HL-60 (cell line): Measurements from ENCODE around the gene HUNK.

Source experiments
- DNase-seq, 2 experiments: peaks; one replicate each; pipeline ENCODE4 v3.0.0-alpha.2; 2010 to 2020; ENCODE audit warnings: low read depth in 1 of 2, low spot score in 1 of 2
- H3K27ac ChIP-seq: fragments of 250-450 bp; sonication (Bioruptor Pico); replicated peaks from 2 replicates; pipeline ENCODE4 v1.5.1; 2020; ENCODE audit warnings: mild to moderate bottlenecking, moderate library complexity
- H3K27me3 ChIP-seq: fragments of 250-450 bp; sonication (Bioruptor Pico); 2 replicates; pipeline ENCODE4 v1.5.1; 2021; ENCODE audit warnings: mild to moderate bottlenecking, moderate library complexity; ENCODE audit not compliant: insufficient read depth, poor library complexity, severe bottlenecking
- H3K4me3 ChIP-seq: replicated peaks from 2 replicates; pipeline ENCODE4 v1.5.1; 2011; ENCODE audit warnings: mild to moderate bottlenecking, control low read depth, low read length; ENCODE audit not compliant: insufficient read depth
- GABPA ChIP-seq: IDR thresholded peaks from 2 replicates; pipeline ENCODE4 v1.6.1; 2012; ENCODE audit warnings: low read depth
- POLR2AphosphoS5 ChIP-seq: IDR thresholded peaks from 2 replicates; pipeline ENCODE4 v1.6.1; 2012; ENCODE audit warnings: low read depth
- SPI1 ChIP-seq: IDR thresholded peaks from 2 replicates; pipeline ENCODE4 v1.6.1; 2012; ENCODE audit warnings: low read depth, mild to moderate bottlenecking, borderline replicate concordance
- TF ChIP-seq, protein P1 (sequence below): IDR thresholded peaks from one replicate; pipeline ENCODE4 v1.5.1; 2011; ENCODE audit warnings: low read length, control low read depth, inconsistent platforms; ENCODE audit not compliant: insufficient read depth
- TF ChIP-seq, protein P2 (sequence below): IDR thresholded peaks from 2 replicates; pipeline ENCODE4 v1.6.1; 2012; ENCODE audit warnings: low read depth; ENCODE audit not compliant: insufficient replicate concordance

HUNK gene

DNA sequence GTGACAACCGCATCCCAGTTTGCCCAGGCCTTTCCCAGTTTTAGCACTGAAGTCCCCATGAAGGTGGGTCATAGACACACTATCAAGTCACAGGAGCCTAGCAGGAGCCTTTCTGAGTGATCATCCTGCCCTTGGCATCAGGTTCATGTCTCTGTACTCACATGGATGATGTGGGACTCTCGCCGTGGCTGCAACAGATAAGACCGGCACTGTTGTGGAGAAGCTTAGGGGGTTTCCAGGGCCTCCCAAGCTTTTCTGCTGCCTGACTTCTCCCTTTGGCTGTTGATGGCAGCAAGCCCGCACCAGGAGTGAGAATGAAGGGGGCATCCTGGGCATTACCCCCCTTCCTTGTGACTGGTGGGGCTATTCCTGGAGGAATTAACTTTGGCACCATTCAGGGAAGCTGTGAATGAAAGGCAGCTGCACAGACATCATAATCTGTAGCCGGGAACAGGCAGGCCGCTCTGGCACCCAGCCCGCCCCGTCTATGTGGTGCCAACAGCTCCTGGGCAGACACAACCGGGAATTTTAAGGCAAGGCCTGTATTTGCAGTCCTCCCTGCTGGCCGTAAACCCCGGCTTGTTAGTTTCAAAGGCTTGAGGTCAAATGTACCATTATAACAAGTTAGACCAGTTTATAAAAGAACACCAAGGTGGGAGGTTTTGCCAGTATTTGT is 148.6 kb downstream of the HUNK start:
- no peaks in the 10 kb centered on the region for H3K27me3 ChIP-seq
- TF ChIP-seq, protein P1, sequence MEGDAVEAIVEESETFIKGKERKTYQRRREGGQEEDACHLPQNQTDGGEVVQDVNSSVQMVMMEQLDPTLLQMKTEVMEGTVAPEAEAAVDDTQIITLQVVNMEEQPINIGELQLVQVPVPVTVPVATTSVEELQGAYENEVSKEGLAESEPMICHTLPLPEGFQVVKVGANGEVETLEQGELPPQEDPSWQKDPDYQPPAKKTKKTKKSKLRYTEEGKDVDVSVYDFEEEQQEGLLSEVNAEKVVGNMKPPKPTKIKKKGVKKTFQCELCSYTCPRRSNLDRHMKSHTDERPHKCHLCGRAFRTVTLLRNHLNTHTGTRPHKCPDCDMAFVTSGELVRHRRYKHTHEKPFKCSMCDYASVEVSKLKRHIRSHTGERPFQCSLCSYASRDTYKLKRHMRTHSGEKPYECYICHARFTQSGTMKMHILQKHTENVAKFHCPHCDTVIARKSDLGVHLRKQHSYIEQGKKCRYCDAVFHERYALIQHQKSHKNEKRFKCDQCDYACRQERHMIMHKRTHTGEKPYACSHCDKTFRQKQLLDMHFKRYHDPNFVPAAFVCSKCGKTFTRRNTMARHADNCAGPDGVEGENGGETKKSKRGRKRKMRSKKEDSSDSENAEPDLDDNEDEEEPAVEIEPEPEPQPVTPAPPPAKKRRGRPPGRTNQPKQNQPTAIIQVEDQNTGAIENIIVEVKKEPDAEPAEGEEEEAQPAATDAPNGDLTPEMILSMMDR = no peak
- TF ChIP-seq, protein P2, sequence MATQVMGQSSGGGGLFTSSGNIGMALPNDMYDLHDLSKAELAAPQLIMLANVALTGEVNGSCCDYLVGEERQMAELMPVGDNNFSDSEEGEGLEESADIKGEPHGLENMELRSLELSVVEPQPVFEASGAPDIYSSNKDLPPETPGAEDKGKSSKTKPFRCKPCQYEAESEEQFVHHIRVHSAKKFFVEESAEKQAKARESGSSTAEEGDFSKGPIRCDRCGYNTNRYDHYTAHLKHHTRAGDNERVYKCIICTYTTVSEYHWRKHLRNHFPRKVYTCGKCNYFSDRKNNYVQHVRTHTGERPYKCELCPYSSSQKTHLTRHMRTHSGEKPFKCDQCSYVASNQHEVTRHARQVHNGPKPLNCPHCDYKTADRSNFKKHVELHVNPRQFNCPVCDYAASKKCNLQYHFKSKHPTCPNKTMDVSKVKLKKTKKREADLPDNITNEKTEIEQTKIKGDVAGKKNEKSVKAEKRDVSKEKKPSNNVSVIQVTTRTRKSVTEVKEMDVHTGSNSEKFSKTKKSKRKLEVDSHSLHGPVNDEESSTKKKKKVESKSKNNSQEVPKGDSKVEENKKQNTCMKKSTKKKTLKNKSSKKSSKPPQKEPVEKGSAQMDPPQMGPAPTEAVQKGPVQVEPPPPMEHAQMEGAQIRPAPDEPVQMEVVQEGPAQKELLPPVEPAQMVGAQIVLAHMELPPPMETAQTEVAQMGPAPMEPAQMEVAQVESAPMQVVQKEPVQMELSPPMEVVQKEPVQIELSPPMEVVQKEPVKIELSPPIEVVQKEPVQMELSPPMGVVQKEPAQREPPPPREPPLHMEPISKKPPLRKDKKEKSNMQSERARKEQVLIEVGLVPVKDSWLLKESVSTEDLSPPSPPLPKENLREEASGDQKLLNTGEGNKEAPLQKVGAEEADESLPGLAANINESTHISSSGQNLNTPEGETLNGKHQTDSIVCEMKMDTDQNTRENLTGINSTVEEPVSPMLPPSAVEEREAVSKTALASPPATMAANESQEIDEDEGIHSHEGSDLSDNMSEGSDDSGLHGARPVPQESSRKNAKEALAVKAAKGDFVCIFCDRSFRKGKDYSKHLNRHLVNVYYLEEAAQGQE = no peak
- TF ChIP-seq POLR2AphosphoS5 (no peak), SPI1 (no peak), GABPA (no peak)
- H3K27ac ChIP-seq = no peak overlapping the region
- no peak for DNase-seq
- no peak overlapping the region for H3K4me3 ChIP-seq

DNA sequence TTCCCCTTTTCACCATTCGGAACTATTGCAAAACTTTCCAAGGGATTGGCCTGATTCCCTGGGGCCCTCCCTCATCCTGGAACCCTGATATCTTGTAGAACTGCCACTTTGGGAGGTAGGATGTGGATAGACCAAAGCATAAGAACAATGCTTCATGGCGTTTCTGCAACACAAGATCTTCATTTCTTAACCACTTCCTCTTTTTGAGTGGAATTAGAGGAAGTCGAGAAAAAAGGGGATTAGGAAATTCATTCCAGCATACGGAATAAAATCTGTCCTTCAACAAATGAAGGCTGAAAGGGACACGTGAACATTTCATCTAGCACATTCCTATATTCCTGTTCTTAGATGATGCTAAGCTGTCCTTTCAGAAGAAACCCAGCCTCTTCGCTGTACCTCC is 149.3 kb downstream of the HUNK start:
- TF ChIP-seq, protein P1 = no peak
- TF ChIP-seq SPI1 = peak; percentile 100
- no peak for TF ChIP-seq GABPA
- TF ChIP-seq, protein P2 = no peak
- no peak for TF ChIP-seq POLR2AphosphoS5
- Histone ChIP-seq H3K27me3 (no peaks in the 10 kb centered on the region), H3K4me3 (no peak overlapping the region), H3K27ac (no peak overlapping the region)
- peak in 1 of 2 experiments; percentile 50 for DNase-seq

DNA sequence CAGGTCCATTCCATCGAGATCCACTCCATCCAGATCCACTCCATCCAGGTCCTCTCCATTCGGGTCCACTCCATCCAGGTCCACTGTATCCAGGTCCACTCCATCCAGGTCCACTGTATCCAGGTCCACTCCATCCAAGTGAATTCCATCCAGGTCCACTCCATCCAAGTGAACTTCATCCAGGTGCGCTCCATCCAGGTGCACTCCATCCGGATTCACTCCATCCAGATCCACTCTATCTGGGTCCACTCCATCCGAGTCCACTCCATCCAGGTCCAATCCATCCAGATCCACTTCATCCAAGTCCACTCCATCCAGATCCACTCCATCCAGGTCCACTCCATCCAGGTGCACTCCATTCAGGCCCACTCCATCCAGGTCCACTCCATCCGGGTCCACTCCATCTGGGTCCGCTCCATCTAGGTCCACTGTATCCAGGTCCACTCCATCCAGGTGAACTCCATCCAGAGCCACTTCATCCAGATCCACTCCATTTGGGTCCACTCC is 157.4 kb downstream of the HUNK start:
- Histone ChIP-seq H3K4me3 (no peak overlapping the region), H3K27me3 (no peaks in the 10 kb centered on the region), H3K27ac (no peak overlapping the region)
- TF ChIP-seq SPI1 = no peak
- no peak for TF ChIP-seq POLR2AphosphoS5
- no peak for TF ChIP-seq GABPA
- TF ChIP-seq, protein P1 = no peak
- TF ChIP-seq, protein P2 = no peak
- no peak for DNase-seq
